H1 (cell line): ENCODE measurements around the gene RPL13A. TPM values are rescaled to one million over a fixed set of nuclear protein-coding genes. Genes with fewer than 3 reads are reported as not detected.

Source experiments
- CTCF ChIA-PET: fragments of 300-600 bp; sonication (Branson Sonifier 250); formaldehyde crosslinking; loops from one replicate; lab custom pipeline; 2021; ENCODE audit not compliant: partially characterized antibody; lab: Charles Lee
- POLR2A ChIA-PET: fragments of 300-600 bp; sonication (Branson Sonifier 250); formaldehyde crosslinking; loops from one replicate; lab custom pipeline; 2021; ENCODE audit warnings: inconsistent platforms; ENCODE audit not compliant: partially characterized antibody; lab: Charles Lee
- DNase-seq, 2 experiments: peaks; one replicate each; pipeline versions ENCODE4 v3.0.0 to v3.0.0-alpha.2; 2010 to 2022; ENCODE audit warnings: low spot score in 2 of 2, low read depth in 1 of 2, mixed read lengths in 1 of 2
- FAIRE-seq: peaks from 2 replicates; lab custom pipeline; 2011; peaks lifted over from hg19 to GRCh38; lab: Jason Lieb, UNC
- H2AFZ ChIP-seq: 2 replicates; pipeline ENCODE4 v1.8.1; 2012; ENCODE audit warnings: low read length, inconsistent platforms
- H2AK5ac ChIP-seq: 2 replicates; pipeline ENCODE4 v1.6.1; 2013; ENCODE audit warnings: low read depth, low read length
- H2BK120ac ChIP-seq: replicated peaks from 2 replicates; pipeline ENCODE3; 2013; ENCODE audit warnings: low read depth, low read length, inconsistent platforms
- H2BK12ac ChIP-seq: 2 replicates; pipeline ENCODE4 v1.6.1; 2013; ENCODE audit warnings: low read depth, low read length
- H2BK15ac ChIP-seq: 2 replicates; pipeline ENCODE4 v1.6.1; 2013; ENCODE audit warnings: low read length
- H2BK20ac ChIP-seq: 2 replicates; pipeline ENCODE4 v1.6.1; 2013; ENCODE audit warnings: low read length
- H2BK5ac ChIP-seq: 2 replicates; pipeline ENCODE4 v1.6.1; 2013; ENCODE audit warnings: low read depth, low read length
- H3K14ac ChIP-seq: 2 replicates; pipeline ENCODE4 v1.6.1; 2013; ENCODE audit warnings: inconsistent platforms; ENCODE audit not compliant: insufficient read length
- H3K18ac ChIP-seq: 2 replicates; pipeline ENCODE4 v1.6.1; 2013; ENCODE audit warnings: low read length; ENCODE audit errors: extremely low read depth
- H3K23ac ChIP-seq: 2 replicates; pipeline ENCODE4 v1.6.1; 2013; ENCODE audit warnings: inconsistent platforms; ENCODE audit not compliant: insufficient read length
- H3K23me2 ChIP-seq: 2 replicates; pipeline ENCODE4 v1.6.1; 2013; ENCODE audit warnings: low read depth, low read length
- H3K27ac ChIP-seq: 2 replicates; pipeline ENCODE4 v1.6.1; 2011; ENCODE audit warnings: low read depth, low read length, inconsistent platforms
- H3K27me3 ChIP-seq, 4 experiments: replicated peaks in 1 of 4; 1 replicate in 1 of 4; 2 replicates in 3 of 4; pipeline versions ENCODE4 v1.6.1 to v1.8.1; 2011 to 2013; ENCODE audit warnings: low read length in 3 of 4, mild to moderate bottlenecking in 3 of 4, inconsistent platforms in 2 of 4, mixed read lengths in 2 of 4, moderate library complexity in 1 of 4; ENCODE audit not compliant: control insufficient read depth in 3 of 4, insufficient read depth in 3 of 4; ENCODE audit errors: extremely low read depth in 1 of 4
- H3K36me3 ChIP-seq, 4 experiments: 2 replicates each; pipeline versions ENCODE4 v1.6.1 to v1.8.1; 2011 to 2013; ENCODE audit warnings: mild to moderate bottlenecking in 4 of 4, low read length in 3 of 4, moderate library complexity in 2 of 4, control low read depth in 1 of 4, inconsistent platforms in 1 of 4; ENCODE audit not compliant: insufficient read depth in 4 of 4, control insufficient read depth in 2 of 4
- H3K4ac ChIP-seq: replicated peaks from 2 replicates; pipeline ENCODE3; 2013; ENCODE audit warnings: low read length, low read depth, mixed read lengths, inconsistent platforms; ENCODE audit not compliant: insufficient read length
- H3K4me1 ChIP-seq, 4 experiments: replicated peaks in 1 of 4; 1 replicate in 1 of 4; 2 replicates in 3 of 4; pipeline versions ENCODE4 v1.6.1 to v1.8.1; 2011 to 2013; ENCODE audit warnings: low read length in 3 of 4, inconsistent platforms in 2 of 4, mixed read lengths in 1 of 4; ENCODE audit not compliant: insufficient read depth in 4 of 4, control insufficient read depth in 3 of 4
- H3K4me2 ChIP-seq, 2 experiments: 2 replicates each; pipeline versions ENCODE4 v1.6.1 to v1.8.1; 2011 to 2013; ENCODE audit warnings: low read depth in 2 of 2, low read length in 2 of 2, control low read depth in 1 of 2, inconsistent platforms in 1 of 2, mild to moderate bottlenecking in 1 of 2; ENCODE audit not compliant: insufficient read depth in 1 of 2
- H3K4me3 ChIP-seq, 4 experiments: fragments of 200-600, 300-600 bp in 1 of 4; sonication (generic), shearing (Covaris generic), sonication (Bioruptor Twin) in 1 of 4; 2 replicates each; pipeline versions ENCODE4 v1.5.1 to v1.8.1; 2011 to 2016; ENCODE audit warnings: low read length in 4 of 4, low read depth in 3 of 4, control low read depth in 2 of 4, inconsistent platforms in 2 of 4, mild to moderate bottlenecking in 2 of 4, mixed read lengths in 1 of 4, moderate library complexity in 1 of 4; ENCODE audit not compliant: insufficient read depth in 2 of 4; ENCODE audit errors: extremely low read depth in 1 of 4
- H3K56ac ChIP-seq: replicated peaks from 2 replicates; pipeline ENCODE3; 2013; ENCODE audit warnings: low read depth, mild to moderate bottlenecking, mixed read lengths, low read length, inconsistent platforms; ENCODE audit not compliant: insufficient read length
- H3K79me1 ChIP-seq: 2 replicates; pipeline ENCODE4 v1.6.1; 2013; ENCODE audit warnings: low read depth, low read length, control low read depth
- H3K79me2 ChIP-seq, 2 experiments: 2 replicates each; pipeline versions ENCODE4 v1.6.1 to v1.8.1; 2012 to 2013; ENCODE audit warnings: low read length in 2 of 2, mild to moderate bottlenecking in 2 of 2, inconsistent platforms in 1 of 2; ENCODE audit not compliant: insufficient read depth in 2 of 2, control insufficient read depth in 1 of 2
- H3K9ac ChIP-seq, 4 experiments: replicated peaks in 1 of 4; 1 replicate in 1 of 4; 2 replicates in 3 of 4; pipeline versions ENCODE4 v1.6.1 to v1.8.1; 2011 to 2013; ENCODE audit warnings: low read depth in 3 of 4, low read length in 3 of 4, control low read depth in 2 of 4, mild to moderate bottlenecking in 2 of 4, moderate library complexity in 2 of 4, inconsistent platforms in 1 of 4; ENCODE audit errors: extremely low read depth in 1 of 4
- H3K9me3 ChIP-seq, 2 experiments: 2 replicates each; pipeline versions ENCODE4 v1.6.1 to v1.8.1; 2012 to 2013; ENCODE audit warnings: mild to moderate bottlenecking in 2 of 2, moderate library complexity in 2 of 2, control low read depth in 1 of 2, inconsistent platforms in 1 of 2, low read depth in 1 of 2, low read length in 1 of 2, mixed read lengths in 1 of 2; ENCODE audit not compliant: insufficient read depth in 2 of 2
- H4K20me1 ChIP-seq, 2 experiments: replicated peaks in 1 of 2; 2 replicates each; pipeline versions ENCODE3 to v1.8.1; 2011 to 2013; ENCODE audit warnings: inconsistent platforms in 2 of 2, low read length in 2 of 2, mild to moderate bottlenecking in 1 of 2; ENCODE audit not compliant: insufficient read depth in 2 of 2, control insufficient read depth in 1 of 2
- H4K5ac ChIP-seq: 2 replicates; pipeline ENCODE4 v1.6.1; 2013; ENCODE audit warnings: low read length, low read depth, mixed read lengths, inconsistent platforms; ENCODE audit not compliant: insufficient read length
- H4K8ac ChIP-seq: 2 replicates; pipeline ENCODE4 v1.8.0; 2013; ENCODE audit warnings: mild to moderate bottlenecking, moderate library complexity, low read length, inconsistent platforms; ENCODE audit not compliant: insufficient read depth; ENCODE audit errors: extremely low read depth
- H4K91ac ChIP-seq: replicated peaks from 2 replicates; pipeline ENCODE3; 2013; ENCODE audit warnings: low read length, mixed read lengths, inconsistent platforms; ENCODE audit not compliant: insufficient read length
- BACH1 ChIP-seq: IDR thresholded peaks from 2 replicates; pipeline ENCODE4 v1.6.1; 2012; ENCODE audit warnings: low read length, improper control_type of control experiment
- CTBP2 ChIP-seq: IDR thresholded peaks from 2 replicates; pipeline ENCODE4 v1.7.0; 2011; ENCODE audit warnings: borderline replicate concordance, mild to moderate bottlenecking, moderate library complexity, mixed read lengths, low read length; ENCODE audit not compliant: insufficient read depth, insufficient read length
- NRF1 ChIP-seq: IDR thresholded peaks from 2 replicates; pipeline ENCODE4 v1.6.1; 2011; ENCODE audit warnings: mild to moderate bottlenecking, low read depth, low read length, improper control_type of control experiment
- RXRA ChIP-seq: IDR thresholded peaks from 2 replicates; pipeline ENCODE4 v1.6.1; 2011; ENCODE audit warnings: low read depth, mild to moderate bottlenecking, low read length, moderate library complexity; ENCODE audit not compliant: insufficient read depth
- SRF ChIP-seq: IDR thresholded peaks from 2 replicates; pipeline ENCODE4 v1.6.1; 2011; ENCODE audit warnings: mild to moderate bottlenecking, low read depth, low read length, moderate library complexity
- WGBS, 2 experiments: shearing (Covaris generic) in 1 of 2; methylation state at CpG; one replicate each; pipeline versions ENCODE4 v1.1.6 to v1.1.7; 2013 to 2015; ENCODE audit warnings: low lambda C conversion rate in 2 of 2, mixed read lengths in 2 of 2, inconsistent platforms in 1 of 2, low coverage in 1 of 2, missing lambda C conversion rate in 1 of 2; ENCODE audit not compliant: insufficient replicate concordance in 2 of 2, insufficient coverage in 1 of 2, insufficient read length in 1 of 2; ENCODE audit errors: extremely low coverage in 1 of 2, missing lambda C conversion rate in 1 of 2; 5-methylcytosine and 5-hydroxymethylcytosine counted together
- polyA plus RNA-seq, 7 experiments: library from polyadenylated mRNA; depleted of rRNA in 3 of 7; stranded (reverse) in 5 of 7; unstranded in 2 of 7; fragments of >200 nt in 5 of 7; fragments of 200-250 nt in 2 of 7; gene quantifications; 1 replicate in 5 of 7; 2 replicates in 1 of 7; 4 replicates in 1 of 7; pipeline versions ENCODE4 v1.2.1 to v1.2.3, GENCODE V29; 2011 to 2013; ENCODE audit warnings: missing spikeins in 2 of 7, mixed read lengths in 2 of 7
- total RNA-seq: library from RNA; stranded (reverse); fragmentation: NEBNext Ultra II Directional; extraction: Animal tissue kit (Norgen Biotek cat#: 25700); gene quantifications from 2 replicates; pipeline ENCODE4 v1.2.1, GENCODE V29; 2021

The RPL13A gene
- total and polyA plus RNA-seq, 2 of the 8 experiments (the other 6 are each of a cell fraction or from before 2014, with no cell fraction given) = 3,305 to 8,868 TPM

DNA sequence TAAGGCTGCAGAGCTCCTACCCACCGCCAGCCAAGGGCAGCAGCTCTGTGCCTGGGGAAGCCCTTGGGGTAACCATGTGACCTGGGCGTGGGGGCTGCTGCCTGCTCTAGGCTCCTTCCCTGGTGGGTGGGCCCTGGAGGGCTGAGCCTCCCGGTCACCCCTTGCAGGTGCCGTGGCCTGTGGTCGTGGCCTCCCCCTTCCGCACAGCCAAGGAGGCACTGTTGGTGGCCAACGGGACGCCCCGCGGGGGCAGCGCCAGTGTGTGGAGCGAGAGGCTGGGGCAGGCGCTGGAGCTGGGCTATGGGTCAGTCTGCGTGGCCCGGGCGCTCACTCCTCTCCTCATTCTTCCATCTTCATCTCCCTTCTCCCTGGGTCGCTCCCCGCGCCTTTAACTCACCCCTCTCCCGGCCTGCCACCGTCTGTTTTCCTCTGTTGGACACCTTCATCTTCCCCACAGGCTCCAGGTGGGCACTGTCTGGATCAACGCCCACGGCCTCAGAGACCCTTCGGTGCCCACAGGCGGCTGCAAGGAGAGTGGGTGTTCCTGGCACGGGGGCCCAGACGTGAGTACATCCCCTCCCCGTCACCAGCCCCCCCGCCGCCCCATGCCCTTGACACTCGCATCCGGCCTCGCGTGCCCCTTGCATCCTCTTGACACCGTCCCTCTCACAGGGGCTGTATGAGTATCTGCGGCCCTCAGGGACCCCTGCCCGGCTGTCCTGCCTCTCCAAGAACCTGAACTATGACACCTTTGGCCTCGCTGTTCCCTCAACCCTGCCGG is 23.3 kb upstream of the RPL13A start:
- no peak for FAIRE-seq
- Histone ChIP-seq H3K4me3 (no peak overlapping the region), H4K20me1 (no peaks in the 10 kb centered on the region), H3K4ac (no peak overlapping the region), H3K4me2 (no peak overlapping the region), H3K23me2 (no peaks in the 10 kb centered on the region), H3K79me1 (no peaks in the 10 kb centered on the region; the same call in 1 of the 2 replicates), H3K27ac (no peak overlapping the region), H2BK20ac (no peak overlapping the region), H2AK5ac (no peak overlapping the region), H3K79me2 (no peaks in the 10 kb centered on the region)
- TF ChIP-seq CTBP2 (no peak), SRF (no peak), NRF1 (no peak), RXRA (no peak), BACH1 (no peak)
- TF ChIP-seq, all 59 proteins: peak for 0
- H4K91ac ChIP-seq = no peak overlapping the region
- H2BK5ac ChIP-seq = no peak overlapping the region
- H2BK120ac ChIP-seq = no peak overlapping the region
- H3K23ac ChIP-seq = no peak overlapping the region
- H3K18ac ChIP-seq = no peak overlapping the region
- H3K4me1 ChIP-seq = peaks cover 0 to 8% (median 2%) of the 10 kb centered on the region in 4 experiments; a peak in 6 of 7 replicates
- H3K56ac ChIP-seq = no peak overlapping the region
- no peak overlapping the region for H2AFZ ChIP-seq
- no peak overlapping the region for H4K8ac ChIP-seq
- H3K9ac ChIP-seq = no peak overlapping the region
- no peaks in the 10 kb centered on the region for H3K27me3 ChIP-seq
- CTCF ChIA-PET = interaction anchor here (0.6 to 2.4 kb wide), 4 partner anchors 10 to 1093 kb away, joined by 3 to 8 read pairs (median 4); partner anchors contain the start of gene FLT3LG
- POLR2A ChIA-PET = interaction anchor here (0.6 to 4.2 kb wide), 6 partner anchors 8 to 92 kb away, joined by 3 to 17 read pairs (median 6); partner anchors contain the start of genes ALDH16A1 and RPL13A
- no peak for DNase-seq
- no peaks in the 10 kb centered on the region for H3K9me3 ChIP-seq
- no peak overlapping the region for H3K14ac ChIP-seq
- no peak overlapping the region for H2BK15ac ChIP-seq
- H4K5ac ChIP-seq = no peak overlapping the region
- WGBS, 2 experiments = 96% methylated on average over 19 of the region's 39 CpGs; no CpG with 5 or more reads in 1 of the 2 experiments
- H2BK12ac ChIP-seq = no peak overlapping the region
- H3K36me3 ChIP-seq = peaks cover 0 to 17% (median 6%) of the 10 kb centered on the region in 4 experiments; a peak in 4 of 8 replicates
